IMR-90 (cell line): ENCODE results near the gene TENM4. TPM values are rescaled to one million over a fixed set of nuclear protein-coding genes. Genes with fewer than 3 reads are reported as not detected.
A peak's percentile ranks its signal among the peaks of the same experiment; 100 is the strongest.

ENCODE experiments used
- ATAC-seq: fragments of 200-7000 bp; cut with Tn5 transposase; 2 replicates; pipeline ENCODE4 v1.9.1; 2020; ENCODE audit warnings: low read depth, mild to moderate bottlenecking, moderate library complexity
- BruUV-seq: library from RNA; stranded (reverse); fragments of 400-500 nt; replicated peaks from 2 replicates; lab custom pipeline; 2021; lab: Mats Ljungman, UMichigan
- CTCF ChIA-PET: fragments of 300-600 bp; formaldehyde crosslinking; extraction: SDS; loops from one replicate; lab custom pipeline; 2021; ENCODE audit warnings: antibody characterized with exemption; lab: Yijun Ruan, JAX
- POLR2A ChIA-PET: fragments of 300-600 bp; sonication (Branson Sonifier 250); formaldehyde crosslinking; loops from one replicate; lab custom pipeline; 2022; ENCODE audit warnings: antibody characterized with exemption; ENCODE audit not compliant: unreplicated experiment; lab: Charles Lee
- DNase-seq: peaks from one replicate; pipeline ENCODE4 v3.0.0; 2013
- H2AFZ ChIP-seq: replicated peaks from 2 replicates; pipeline ENCODE3; 2013; ENCODE audit warnings: low read length, mild to moderate bottlenecking; ENCODE audit not compliant: poor library complexity
- H2AK5ac ChIP-seq: 2 replicates; pipeline ENCODE4 v1.6.1; 2013; ENCODE audit warnings: low read depth, low read length, inconsistent platforms
- H2AK9ac ChIP-seq: replicated peaks from 2 replicates; pipeline ENCODE3; 2013; ENCODE audit warnings: mild to moderate bottlenecking, low read depth, low read length, moderate library complexity; ENCODE audit not compliant: poor library complexity
- H2BK120ac ChIP-seq: 2 replicates; pipeline ENCODE4 v1.6.1; 2013; ENCODE audit warnings: low read depth, low read length, inconsistent platforms
- H2BK15ac ChIP-seq: 3 replicates; pipeline ENCODE4 v1.6.1; 2013; ENCODE audit warnings: low read depth, low read length, inconsistent platforms
- H2BK20ac ChIP-seq: 2 replicates; pipeline ENCODE4 v1.6.1; 2013; ENCODE audit warnings: low read depth, mild to moderate bottlenecking, inconsistent platforms, low read length, moderate library complexity
- H2BK5ac ChIP-seq: 2 replicates; pipeline ENCODE4 v1.6.1; 2013; ENCODE audit warnings: mild to moderate bottlenecking, low read depth, low read length, inconsistent platforms; ENCODE audit not compliant: poor library complexity, severe bottlenecking
- H3K14ac ChIP-seq: replicated peaks from 2 replicates; pipeline ENCODE4 v1.6.1; 2013; ENCODE audit warnings: low read depth, low read length, inconsistent platforms
- H3K18ac ChIP-seq: 2 replicates; pipeline ENCODE4 v1.6.1; 2013; ENCODE audit warnings: low read depth, low read length, control low read depth
- H3K23ac ChIP-seq: 2 replicates; pipeline ENCODE4 v1.6.1; 2013; ENCODE audit warnings: low read depth, low read length, inconsistent platforms
- H3K27ac ChIP-seq: 2 replicates; pipeline ENCODE4 v1.5.1; 2013; ENCODE audit warnings: mild to moderate bottlenecking, control low read depth, low read length; ENCODE audit not compliant: insufficient read depth
- H3K27me3 ChIP-seq: 2 replicates; pipeline ENCODE4 v1.6.1; 2013; ENCODE audit warnings: low read length; ENCODE audit not compliant: control insufficient read depth, insufficient read depth
- H3K36me3 ChIP-seq: 2 replicates; pipeline ENCODE4 v1.6.1; 2013; ENCODE audit warnings: low read length, mixed read lengths; ENCODE audit not compliant: control insufficient read depth, insufficient read depth
- H3K4ac ChIP-seq: 2 replicates; pipeline ENCODE4 v1.6.1; 2013; ENCODE audit warnings: low read depth, low read length, inconsistent platforms
- H3K4me1 ChIP-seq: 2 replicates; pipeline ENCODE4 v1.6.1; 2013; ENCODE audit warnings: low read length, mixed read lengths; ENCODE audit not compliant: control insufficient read depth, insufficient read depth
- H3K4me2 ChIP-seq: 2 replicates; pipeline ENCODE4 v1.6.1; 2013; ENCODE audit warnings: low read depth, mild to moderate bottlenecking, control low read depth, low read length, moderate library complexity
- H3K4me3 ChIP-seq: 2 replicates; pipeline ENCODE4 v1.5.1; 2013; ENCODE audit warnings: low read depth, mild to moderate bottlenecking, control low read depth, low read length, moderate library complexity; ENCODE audit not compliant: insufficient read depth
- H3K56ac ChIP-seq: 2 replicates; pipeline ENCODE4 v1.6.1; 2013; ENCODE audit warnings: low read length, inconsistent platforms; ENCODE audit not compliant: insufficient read depth; ENCODE audit errors: extremely low read depth
- H3K79me1 ChIP-seq, 2 experiments: 2 replicates each; pipeline ENCODE4 v1.6.1; 2013; ENCODE audit warnings: low read length in 2 of 2, inconsistent platforms in 1 of 2, low read depth in 1 of 2
- H3K9ac ChIP-seq: 2 replicates; pipeline ENCODE4 v1.6.1; 2013; ENCODE audit warnings: low read depth, low read length, control low read depth
- H3K9me1 ChIP-seq: 2 replicates; pipeline ENCODE4 v1.6.1; 2013; ENCODE audit warnings: low read length, inconsistent platforms; ENCODE audit not compliant: insufficient read depth
- H3K9me3 ChIP-seq: 2 replicates; pipeline ENCODE4 v1.6.1; 2013; ENCODE audit warnings: low read length; ENCODE audit not compliant: control insufficient read depth, insufficient read depth
- H4K20me1 ChIP-seq: 2 replicates; pipeline ENCODE4 v1.6.1; 2013; ENCODE audit warnings: low read length, inconsistent platforms; ENCODE audit not compliant: insufficient read depth
- H4K5ac ChIP-seq: 2 replicates; pipeline ENCODE4 v1.6.1; 2013; ENCODE audit warnings: mild to moderate bottlenecking, low read depth, low read length, control low read depth
- H4K8ac ChIP-seq, 2 experiments: 2 replicates each; pipeline ENCODE4 v1.6.1; 2013; ENCODE audit warnings: low read depth in 2 of 2, low read length in 2 of 2, control low read depth in 1 of 2, inconsistent platforms in 1 of 2
- H4K91ac ChIP-seq: 2 replicates; pipeline ENCODE4 v1.6.1; 2013; ENCODE audit warnings: low read depth, low read length, inconsistent platforms; ENCODE audit not compliant: insufficient read depth
- BHLHE40 ChIP-seq: fragments of 150-350 bp; IDR thresholded peaks from 2 replicates; pipeline ENCODE4 v1.6.1; 2016; ENCODE audit warnings: mild to moderate bottlenecking, low read depth, low read length
- CEBPB ChIP-seq: IDR thresholded peaks from 2 replicates; pipeline ENCODE4 v1.6.1; 2012; ENCODE audit warnings: low read depth, low read length, improper control_type of control experiment
- CHD1 ChIP-seq: IDR thresholded peaks from 2 replicates; pipeline ENCODE4 v1.6.1; 2012; ENCODE audit warnings: low read depth, low read length, improper control_type of control experiment
- CTCF ChIP-seq: conservative IDR thresholded peaks from 2 replicates; pipeline ENCODE4 v1.5.1; 2012; ENCODE audit warnings: mild to moderate bottlenecking, low read depth, low read length, improper control_type of control experiment
- FOS ChIP-seq: fragments of 150-350 bp; IDR thresholded peaks from 2 replicates; pipeline ENCODE4 v1.6.1; 2016; ENCODE audit warnings: low read depth, low read length
- MAFK ChIP-seq: IDR thresholded peaks from 2 replicates; pipeline ENCODE4 v1.6.1; 2012; ENCODE audit warnings: low read depth, low read length, improper control_type of control experiment
- MAZ ChIP-seq: IDR thresholded peaks from 2 replicates; pipeline ENCODE4 v1.6.1; 2012; ENCODE audit warnings: low read depth, mild to moderate bottlenecking, low read length, improper control_type of control experiment, moderate library complexity, borderline replicate concordance
- MXI1 ChIP-seq: IDR thresholded peaks from 2 replicates; pipeline ENCODE4 v1.6.1; 2012; ENCODE audit warnings: low read depth, mild to moderate bottlenecking, low read length, moderate library complexity, borderline replicate concordance
- NFE2L2 ChIP-seq: fragments of 150-350 bp; IDR thresholded peaks from 2 replicates; pipeline ENCODE4 v1.6.1; 2016; ENCODE audit warnings: low read depth, mild to moderate bottlenecking, low read length
- POLR2A ChIP-seq: IDR thresholded peaks from 2 replicates; pipeline ENCODE4 v1.6.1; 2012; ENCODE audit warnings: mild to moderate bottlenecking, low read depth, low read length
- RAD21 ChIP-seq: IDR thresholded peaks from 2 replicates; pipeline ENCODE4 v1.6.1; 2012; ENCODE audit warnings: low read length, improper control_type of control experiment
- RCOR1 ChIP-seq: IDR thresholded peaks from 2 replicates; pipeline ENCODE4 v1.6.1; 2012; ENCODE audit warnings: mild to moderate bottlenecking, low read length, improper control_type of control experiment; ENCODE audit not compliant: insufficient replicate concordance
- RFX5 ChIP-seq: IDR thresholded peaks from 2 replicates; pipeline ENCODE4 v1.8.0; 2012; ENCODE audit warnings: low read depth, mild to moderate bottlenecking, low read length, moderate library complexity
- SMC3 ChIP-seq: fragments of 150-350 bp; IDR thresholded peaks from 2 replicates; pipeline ENCODE4 v1.6.1; 2016; ENCODE audit warnings: low read depth, mild to moderate bottlenecking, antibody characterized with exemption, low read length, moderate library complexity
- WGBS, 2 experiments: methylation state at CpG; one replicate each; pipeline versions ENCODE4 v1.1.5 to v1.1.7; 2013; ENCODE audit warnings: missing lambda C conversion rate in 2 of 2; ENCODE audit not compliant: insufficient read length in 1 of 2; ENCODE audit errors: extremely low coverage in 2 of 2; 5-methylcytosine and 5-hydroxymethylcytosine counted together
- dilution Hi-C: fragments of 300-500 bp; cut with HindIII; formaldehyde crosslinking; loops from one replicate; pipeline ENCODE4 v1.14.3; 2018; ENCODE audit warnings: low sequenced_read_pairs; ENCODE audit not compliant: unreplicated experiment
- in situ Hi-C: fragments of 300-500 bp; cut with MboI; formaldehyde crosslinking; loops from 3 replicates; pipeline ENCODE4 v1.14.3; 2019; ENCODE audit warnings: low sequenced_read_pairs, inconsistent platforms, mixed read lengths
- intact Hi-C: fragments of 100-400 bp; cut with micrococcal nuclease; formaldehyde crosslinking; loops from 2 replicates; pipeline ENCODE4 v1.10.0; 2022
- polyA plus RNA-seq, 3 experiments: library from polyadenylated mRNA; depleted of rRNA; stranded (reverse); fragments of >200 nt; gene quantifications; 2 replicates each; pipeline ENCODE4 v1.2.3, GENCODE V29; 2012; ENCODE audit warnings: low replicate concordance in 1 of 3
- total RNA-seq: library from RNA; depleted of rRNA; stranded (reverse); fragments of >200 nt; gene quantifications from 2 replicates; pipeline ENCODE4 v1.2.3, GENCODE V29; 2012
- TF ChIP-seq, protein P1 (sequence below): fragments of 150-350 bp; IDR thresholded peaks from 2 replicates; pipeline ENCODE4 v1.6.1; 2016; ENCODE audit warnings: low read depth, mild to moderate bottlenecking, low read length, moderate library complexity, borderline replicate concordance
- TF ChIP-seq, protein P2 (sequence below): fragments of 150-350 bp; IDR thresholded peaks from 2 replicates; pipeline ENCODE4 v1.6.1; 2017; ENCODE audit warnings: mild to moderate bottlenecking, antibody characterized with exemption, low read length, low read depth

TENM4 gene
- total and polyA plus RNA-seq, 2 of the 4 experiments (the other 2 are of a cell fraction): 7.4 to 9.0 TPM

- intact Hi-C loops (no loop called here), dilution Hi-C loops (no loop called here), in situ Hi-C loops (no loop called here)
- H3K79me1 ChIP-seq: no peaks in the 10 kb centered on the region
- no peak overlapping the region for H2BK5ac ChIP-seq
- H3K56ac ChIP-seq: no peak overlapping the region
- no CpG with 5 or more reads among the region's 2 CpGs for WGBS, 2 experiments
- 0 out of 2 replicates have a peak overlapping the region, but pooled peaks have one; percentile 17 for H2BK20ac ChIP-seq
- H2AK9ac ChIP-seq: no peak overlapping the region
- ATAC-seq (no peak), DNase-seq (peak; percentile 7)
- 0 out of 2 replicates have a peak overlapping the region, but pooled peaks have one; percentile 59 for H3K23ac ChIP-seq
- no peak overlapping the region for H3K27ac ChIP-seq
- no peaks in the 10 kb centered on the region for H3K9me3 ChIP-seq
- H3K9me1 ChIP-seq: no peaks in the 10 kb centered on the region
- no peak overlapping the region for H4K8ac ChIP-seq
- ChIA-PET POLR2A (interaction anchor here (0.6 kb wide), 1 partner anchor 82 kb away, joined by 3 read pairs; no protein-coding TSS in a partner anchor), CTCF (no interaction called here)
- H3K36me3 ChIP-seq: no peaks in the 10 kb centered on the region
- no peak overlapping the region for H3K4ac ChIP-seq
- no peak for TF ChIP-seq RCOR1
- TF ChIP-seq BHLHE40: no peak
- no peak for TF ChIP-seq CEBPB
- TF ChIP-seq CHD1: no peak
- TF ChIP-seq MXI1: no peak
- TF ChIP-seq NFE2L2: no peak
- TF ChIP-seq, protein P1, sequence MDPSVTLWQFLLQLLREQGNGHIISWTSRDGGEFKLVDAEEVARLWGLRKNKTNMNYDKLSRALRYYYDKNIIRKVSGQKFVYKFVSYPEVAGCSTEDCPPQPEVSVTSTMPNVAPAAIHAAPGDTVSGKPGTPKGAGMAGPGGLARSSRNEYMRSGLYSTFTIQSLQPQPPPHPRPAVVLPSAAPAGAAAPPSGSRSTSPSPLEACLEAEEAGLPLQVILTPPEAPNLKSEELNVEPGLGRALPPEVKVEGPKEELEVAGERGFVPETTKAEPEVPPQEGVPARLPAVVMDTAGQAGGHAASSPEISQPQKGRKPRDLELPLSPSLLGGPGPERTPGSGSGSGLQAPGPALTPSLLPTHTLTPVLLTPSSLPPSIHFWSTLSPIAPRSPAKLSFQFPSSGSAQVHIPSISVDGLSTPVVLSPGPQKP: no peak
- TF ChIP-seq RFX5: no peak
- TF ChIP-seq, protein P2, sequence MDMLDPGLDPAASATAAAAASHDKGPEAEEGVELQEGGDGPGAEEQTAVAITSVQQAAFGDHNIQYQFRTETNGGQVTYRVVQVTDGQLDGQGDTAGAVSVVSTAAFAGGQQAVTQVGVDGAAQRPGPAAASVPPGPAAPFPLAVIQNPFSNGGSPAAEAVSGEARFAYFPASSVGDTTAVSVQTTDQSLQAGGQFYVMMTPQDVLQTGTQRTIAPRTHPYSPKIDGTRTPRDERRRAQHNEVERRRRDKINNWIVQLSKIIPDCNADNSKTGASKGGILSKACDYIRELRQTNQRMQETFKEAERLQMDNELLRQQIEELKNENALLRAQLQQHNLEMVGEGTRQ: no peak
- no peak for TF ChIP-seq RAD21
- no peak for TF ChIP-seq SMC3
- TF ChIP-seq MAZ: no peak
- no peak for TF ChIP-seq CTCF
- TF ChIP-seq MAFK: no peak
- TF ChIP-seq POLR2A: no peak
- no peak for TF ChIP-seq FOS
- H4K5ac ChIP-seq: no peak overlapping the region; the same call in 1 of the 2 replicates
- no TSS peak for BruUV-seq
- H2BK15ac ChIP-seq: no peak overlapping the region
- no peaks in the 10 kb centered on the region for H4K20me1 ChIP-seq
- H3K4me2 ChIP-seq: no peak overlapping the region
- H3K18ac ChIP-seq: 0 out of 2 replicates have a peak overlapping the region, but pooled peaks have one; percentile 31
- no peak overlapping the region for H3K4me3 ChIP-seq
- H3K14ac ChIP-seq: no peak overlapping the region; the same call in 1 of the 2 replicates
- H2AK5ac ChIP-seq: no peak overlapping the region
- no peak overlapping the region for H3K9ac ChIP-seq
- no peak overlapping the region for H4K91ac ChIP-seq
- H3K27me3 ChIP-seq: no peaks in the 10 kb centered on the region
- H2AFZ ChIP-seq: no peak overlapping the region
- peaks cover 2% of the 10 kb centered on the region; the same call in 1 of the 2 replicates for H3K4me1 ChIP-seq
- no peak overlapping the region for H2BK120ac ChIP-seq
Measured at GRCh38 chr11:78925387-78925786, 515.4 kb downstream of the TENM4 start.
